ENCODE results near the gene PTGER3. TPM values are rescaled to one million over a fixed set of nuclear protein-coding genes. Genes with fewer than 3 reads are reported as not detected.

PTGER3 gene
- total and polyA plus RNA-seq, 2 experiments from 2014 or later: 0.45 to 1.6 TPM

GRCh38 chr1:71037066-71037465 lies 10.6 kb downstream of the PTGER3 start:
- H3K4me3 Mint-ChIP-seq: no peak overlapping the region
- no peaks in the 10 kb centered on the region for H4K20me1 ChIP-seq (replicated peaks; ENCODE audit: insufficient read depth)
- H3K27me3 ChIP-seq (ENCODE audit: insufficient read depth): no peaks in the 10 kb centered on the region
- H3K4me1 Mint-ChIP-seq: no peaks in the 10 kb centered on the region
- no peak overlapping the region for H3K4me2 ChIP-seq
- no peak overlapping the region for H3K27ac ChIP-seq (ENCODE audit: low read depth)
- no peak for ATAC-seq
- 0 out of 2 replicates have a peak, but pooled peaks cover 2% of the 10 kb centered on the region for H3K9me2 ChIP-seq (ENCODE audit: insufficient read depth)
- H3K27me3 Mint-ChIP-seq (ENCODE audit: insufficient read depth, low read depth, poor library complexity): no peaks in the 10 kb centered on the region
- no peaks in the 10 kb centered on the region for H3K4me1 ChIP-seq (ENCODE audit: insufficient read depth)
- H3K79me2 ChIP-seq (replicated peaks; ENCODE audit: insufficient read depth): no peaks in the 10 kb centered on the region
- no peaks in the 10 kb centered on the region for H3K36me3 Mint-ChIP-seq (ENCODE audit: low read depth)
- H3K4me3 ChIP-seq: no peak overlapping the region
- no peaks in the 10 kb centered on the region for H3K36me3 ChIP-seq (ENCODE audit: insufficient read depth)
- TF ChIP-seq, protein P1, sequence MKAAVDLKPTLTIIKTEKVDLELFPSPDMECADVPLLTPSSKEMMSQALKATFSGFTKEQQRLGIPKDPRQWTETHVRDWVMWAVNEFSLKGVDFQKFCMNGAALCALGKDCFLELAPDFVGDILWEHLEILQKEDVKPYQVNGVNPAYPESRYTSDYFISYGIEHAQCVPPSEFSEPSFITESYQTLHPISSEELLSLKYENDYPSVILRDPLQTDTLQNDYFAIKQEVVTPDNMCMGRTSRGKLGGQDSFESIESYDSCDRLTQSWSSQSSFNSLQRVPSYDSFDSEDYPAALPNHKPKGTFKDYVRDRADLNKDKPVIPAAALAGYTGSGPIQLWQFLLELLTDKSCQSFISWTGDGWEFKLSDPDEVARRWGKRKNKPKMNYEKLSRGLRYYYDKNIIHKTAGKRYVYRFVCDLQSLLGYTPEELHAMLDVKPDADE (IDR thresholded peaks at IDR 0.05): no peak
- TF ChIP-seq, protein P2, sequence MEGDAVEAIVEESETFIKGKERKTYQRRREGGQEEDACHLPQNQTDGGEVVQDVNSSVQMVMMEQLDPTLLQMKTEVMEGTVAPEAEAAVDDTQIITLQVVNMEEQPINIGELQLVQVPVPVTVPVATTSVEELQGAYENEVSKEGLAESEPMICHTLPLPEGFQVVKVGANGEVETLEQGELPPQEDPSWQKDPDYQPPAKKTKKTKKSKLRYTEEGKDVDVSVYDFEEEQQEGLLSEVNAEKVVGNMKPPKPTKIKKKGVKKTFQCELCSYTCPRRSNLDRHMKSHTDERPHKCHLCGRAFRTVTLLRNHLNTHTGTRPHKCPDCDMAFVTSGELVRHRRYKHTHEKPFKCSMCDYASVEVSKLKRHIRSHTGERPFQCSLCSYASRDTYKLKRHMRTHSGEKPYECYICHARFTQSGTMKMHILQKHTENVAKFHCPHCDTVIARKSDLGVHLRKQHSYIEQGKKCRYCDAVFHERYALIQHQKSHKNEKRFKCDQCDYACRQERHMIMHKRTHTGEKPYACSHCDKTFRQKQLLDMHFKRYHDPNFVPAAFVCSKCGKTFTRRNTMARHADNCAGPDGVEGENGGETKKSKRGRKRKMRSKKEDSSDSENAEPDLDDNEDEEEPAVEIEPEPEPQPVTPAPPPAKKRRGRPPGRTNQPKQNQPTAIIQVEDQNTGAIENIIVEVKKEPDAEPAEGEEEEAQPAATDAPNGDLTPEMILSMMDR (conservative IDR thresholded peaks at IDR 0.05; ENCODE audit: low read depth in 2 of 2): no peak
- TF ChIP-seq STAT1 (IDR thresholded peaks at IDR 0.05; ENCODE audit: unreplicated experiment) (no peak), ZNF462 (CRISPR knock-in tag; IDR thresholded peaks at IDR 0.05) (no peak), JUNB (IDR thresholded peaks at IDR 0.05; ENCODE audit: unreplicated experiment) (no peak), EZH2 (IDR thresholded peaks at IDR 0.05; ENCODE audit: low read depth, unreplicated experiment) (no peak), EZH2phosphoT487 (IDR thresholded peaks at IDR 0.05; ENCODE audit: unreplicated experiment) (no peak), CREB1 (CRISPR knock-in tag; IDR thresholded peaks at IDR 0.05; ENCODE audit: low read depth) (no peak), ZNF114 (CRISPR knock-in tag; IDR thresholded peaks at IDR 0.05) (no peak), ZNF331 (CRISPR knock-in tag; IDR thresholded peaks at IDR 0.05; ENCODE audit: low read depth) (no peak), POLR2AphosphoS5 (IDR thresholded peaks at IDR 0.05; ENCODE audit: low read depth) (no peak), REST (IDR thresholded peaks at IDR 0.05; ENCODE audit: unreplicated experiment) (no peak), NANOG (IDR thresholded peaks at IDR 0.05; ENCODE audit: borderline replicate concordance) (no peak)
- H3F3A ChIP-seq (replicated peaks; ENCODE audit: low read depth): no peaks in the 10 kb centered on the region
- no peak for DNase-seq (ENCODE audit: low spot score)
- no peak overlapping the region for H2AFZ ChIP-seq
- no peaks in the 10 kb centered on the region for H3K9me3 Mint-ChIP-seq
- no peak overlapping the region for H3K27ac Mint-ChIP-seq

Data from GM23338 (cell line).